ENCODE measurements around the gene ZBTB47.

Gene ZBTB47

GRCh38 chr3:42670670-42671069, 17.2 kb downstream of the ZBTB47 start:
- DNase-seq = no peak
- Histone ChIP-seq H3K4me3 (ENCODE audit: low read depth, low read length) (no peak overlapping the region), H3K27me3 (replicated peaks) (no peaks in the 10 kb centered on the region), H3K27ac (no peak overlapping the region), H3K36me3 (replicated peaks) (no peaks in the 10 kb centered on the region)
- TF ChIP-seq CTCF (IDR thresholded peaks at IDR 0.05; ENCODE audit: low read depth, low read length, missing control alignments) = no peak
- in situ Hi-C loops (cut with HindIII; ENCODE audit: low pct_ligation_motif_present, low sequenced_read_pairs) = no loop called here

GRCh38 chr3:42672515-42672914, 19.0 kb downstream of the ZBTB47 start:
- in situ Hi-C loops (cut with HindIII; ENCODE audit: low pct_ligation_motif_present, low sequenced_read_pairs) = no loop called here
- Histone ChIP-seq H3K4me3 (ENCODE audit: low read depth, low read length) (no peak overlapping the region), H3K27me3 (replicated peaks) (no peaks in the 10 kb centered on the region), H3K36me3 (replicated peaks) (no peaks in the 10 kb centered on the region), H3K27ac (no peak overlapping the region)
- TF ChIP-seq CTCF (IDR thresholded peaks at IDR 0.05; ENCODE audit: low read depth, low read length, missing control alignments) = no peak
- DNase-seq = no peak

- no peak for DNase-seq
- Histone ChIP-seq H3K4me3 (ENCODE audit: low read depth, low read length) (no peak overlapping the region), H3K36me3 (replicated peaks) (no peaks in the 10 kb centered on the region), H3K27ac (no peak overlapping the region), H3K27me3 (replicated peaks) (no peaks in the 10 kb centered on the region)
- in situ Hi-C loops (cut with HindIII; ENCODE audit: low pct_ligation_motif_present, low sequenced_read_pairs) = no loop called here
- TF ChIP-seq CTCF (IDR thresholded peaks at IDR 0.05; ENCODE audit: low read depth, low read length, missing control alignments) = no peak
Observed at GRCh38 chr3:42673082-42673481, 19.6 kb downstream of the ZBTB47 start.

GRCh38 chr3:42674146-42674545, 20.6 kb downstream of the ZBTB47 start:
- H3K4me3 ChIP-seq (ENCODE audit: low read depth, low read length) = no peak overlapping the region
- DNase-seq = no peak
- in situ Hi-C loops (cut with HindIII; ENCODE audit: low pct_ligation_motif_present, low sequenced_read_pairs) = no loop called here
- H3K27me3 ChIP-seq (replicated peaks) = no peaks in the 10 kb centered on the region
- no peak for TF ChIP-seq CTCF (IDR thresholded peaks at IDR 0.05; ENCODE audit: low read depth, low read length, missing control alignments)
- no peaks in the 10 kb centered on the region for H3K36me3 ChIP-seq (replicated peaks)
- no peak overlapping the region for H3K27ac ChIP-seq

GRCh38 chr3:42675909-42676308, 22.4 kb downstream of the ZBTB47 start:
- Histone ChIP-seq H3K36me3 (replicated peaks) (no peaks in the 10 kb centered on the region), H3K4me3 (ENCODE audit: low read depth, low read length) (no peak overlapping the region), H3K27ac (no peak overlapping the region), H3K27me3 (replicated peaks) (no peaks in the 10 kb centered on the region)
- DNase-seq = no peak
- TF ChIP-seq CTCF (IDR thresholded peaks at IDR 0.05; ENCODE audit: low read depth, low read length, missing control alignments) = no peak
- in situ Hi-C loops (cut with HindIII; ENCODE audit: low pct_ligation_motif_present, low sequenced_read_pairs) = no loop called here

GRCh38 chr3:42678447-42678846, 24.9 kb downstream of the ZBTB47 start:
- TF ChIP-seq CTCF (IDR thresholded peaks at IDR 0.05; ENCODE audit: low read depth, low read length, missing control alignments) = no peak
- no peaks in the 10 kb centered on the region for H3K36me3 ChIP-seq (replicated peaks)
- no peak overlapping the region for H3K27ac ChIP-seq
- H3K4me3 ChIP-seq (ENCODE audit: low read depth, low read length) = no peak overlapping the region
- no peaks in the 10 kb centered on the region for H3K27me3 ChIP-seq (replicated peaks)
- in situ Hi-C loops (cut with HindIII; ENCODE audit: low pct_ligation_motif_present, low sequenced_read_pairs) = no loop called here
- DNase-seq = no peak
